NB4 (cell line): Measurements from ENCODE around the gene UBALD1.

Source experiments
- POLR2A ChIP-seq: IDR thresholded peaks from 2 replicates; pipeline ENCODE4 v1.6.1; 2011; ENCODE audit warnings: mild to moderate bottlenecking; ENCODE audit not compliant: insufficient read length; ENCODE audit errors: extremely low read depth
- TF ChIP-seq, protein P1 (sequence below): IDR thresholded peaks from one replicate; pipeline ENCODE4 v1.5.1; 2012; ENCODE audit warnings: low read depth, low read length

DNA sequence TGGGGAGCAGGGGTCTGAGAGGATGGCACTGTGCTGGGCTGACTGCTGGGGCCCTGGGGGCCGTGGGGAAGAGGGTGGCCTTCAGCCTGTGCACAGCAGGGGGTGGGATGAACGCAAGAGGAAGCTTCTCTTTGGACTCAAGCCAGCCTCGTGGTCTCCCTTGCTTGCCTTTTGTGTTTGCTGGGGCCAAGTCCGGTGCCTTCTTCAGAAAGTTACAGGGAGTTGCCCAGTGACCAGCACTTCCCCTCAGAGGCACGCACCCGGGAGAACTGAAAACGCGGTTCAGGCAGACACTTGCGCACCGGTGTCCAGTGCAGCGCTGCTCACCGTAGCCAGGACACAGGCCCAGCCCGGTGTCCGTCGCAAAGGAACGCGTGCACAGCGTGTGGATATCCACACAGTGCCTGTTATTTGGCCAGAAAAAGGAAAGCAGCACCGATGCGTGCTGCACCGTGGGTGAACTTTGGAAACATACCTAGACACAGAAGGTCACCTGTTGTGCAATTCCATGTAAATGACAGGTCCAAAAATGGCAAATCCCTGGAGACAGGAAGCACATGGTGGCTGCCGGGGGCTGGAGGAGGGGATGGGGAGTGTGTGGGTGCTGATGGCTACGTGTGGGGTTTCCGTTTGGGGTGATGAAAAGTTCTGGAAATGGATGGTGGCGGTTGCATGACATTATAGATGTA is 49.2 kb upstream of the UBALD1 start:
- TF ChIP-seq, protein P1, sequence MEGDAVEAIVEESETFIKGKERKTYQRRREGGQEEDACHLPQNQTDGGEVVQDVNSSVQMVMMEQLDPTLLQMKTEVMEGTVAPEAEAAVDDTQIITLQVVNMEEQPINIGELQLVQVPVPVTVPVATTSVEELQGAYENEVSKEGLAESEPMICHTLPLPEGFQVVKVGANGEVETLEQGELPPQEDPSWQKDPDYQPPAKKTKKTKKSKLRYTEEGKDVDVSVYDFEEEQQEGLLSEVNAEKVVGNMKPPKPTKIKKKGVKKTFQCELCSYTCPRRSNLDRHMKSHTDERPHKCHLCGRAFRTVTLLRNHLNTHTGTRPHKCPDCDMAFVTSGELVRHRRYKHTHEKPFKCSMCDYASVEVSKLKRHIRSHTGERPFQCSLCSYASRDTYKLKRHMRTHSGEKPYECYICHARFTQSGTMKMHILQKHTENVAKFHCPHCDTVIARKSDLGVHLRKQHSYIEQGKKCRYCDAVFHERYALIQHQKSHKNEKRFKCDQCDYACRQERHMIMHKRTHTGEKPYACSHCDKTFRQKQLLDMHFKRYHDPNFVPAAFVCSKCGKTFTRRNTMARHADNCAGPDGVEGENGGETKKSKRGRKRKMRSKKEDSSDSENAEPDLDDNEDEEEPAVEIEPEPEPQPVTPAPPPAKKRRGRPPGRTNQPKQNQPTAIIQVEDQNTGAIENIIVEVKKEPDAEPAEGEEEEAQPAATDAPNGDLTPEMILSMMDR, result no peak
- TF ChIP-seq POLR2A, result no peak
